Neural cell (in vitro differentiated cells): Measurements from ENCODE around the gene FAM3D. TPM values are rescaled to one million over a fixed set of nuclear protein-coding genes. Genes with fewer than 3 reads are reported as not detected.

Source experiments
- H2AFZ ChIP-seq: fragments of 200-600, 300-800 bp; sonication (generic), shearing (Covaris generic); 2 replicates; pipeline ENCODE4 v1.6.0; 2014; ENCODE audit warnings: low read depth, mild to moderate bottlenecking, antibody characterized with exemption, low read length, moderate library complexity
- H3F3A ChIP-seq: fragments of 200-600 bp; shearing (Covaris generic); 2 replicates; pipeline ENCODE4 v1.6.1; 2016; ENCODE audit warnings: mild to moderate bottlenecking, moderate library complexity, mixed read lengths, antibody characterized with exemption, low read length; ENCODE audit not compliant: insufficient read depth, poor library complexity, severe bottlenecking
- H3K27ac ChIP-seq: fragments of 200-600, 300-800 bp; sonication (generic), shearing (Covaris generic); 2 replicates; pipeline ENCODE4 v1.5.1; 2014; ENCODE audit warnings: mild to moderate bottlenecking, low read length, moderate library complexity
- H3K27me3 ChIP-seq: fragments of 300-800, 200-600 bp; sonication (generic), shearing (Covaris generic); 2 replicates; pipeline ENCODE4 v1.6.0; 2014; ENCODE audit warnings: mild to moderate bottlenecking, low read depth, low read length, moderate library complexity; ENCODE audit not compliant: insufficient read depth
- H3K36me3 ChIP-seq: fragments of 300-800, 200-600 bp; sonication (generic), shearing (Covaris generic); 2 replicates; pipeline ENCODE4 v1.5.1; 2014; ENCODE audit warnings: mild to moderate bottlenecking, antibody characterized with exemption, low read length, moderate library complexity; ENCODE audit not compliant: insufficient read depth
- H3K4me2 ChIP-seq: fragments of 300-800, 200-600 bp; sonication (generic), shearing (Covaris generic); 2 replicates; pipeline ENCODE4 v1.6.0; 2014; ENCODE audit warnings: mild to moderate bottlenecking, low read length
- H3K4me3 ChIP-seq: fragments of 300-800, 200-600 bp; sonication (generic), shearing (Covaris generic); 2 replicates; pipeline ENCODE4 v1.5.1; 2014; ENCODE audit warnings: mild to moderate bottlenecking, low read length, moderate library complexity
- H3K79me2 ChIP-seq: fragments of 200-600 bp; shearing (Covaris generic); replicated peaks from 2 replicates; pipeline ENCODE4 v1.6.0; 2014; ENCODE audit warnings: mild to moderate bottlenecking, low read length, moderate library complexity; ENCODE audit not compliant: insufficient read depth
- H3K9ac ChIP-seq: fragments of 300-800, 200-600 bp; sonication (generic), shearing (Covaris generic); 2 replicates; pipeline ENCODE4 v1.6.1; 2016; ENCODE audit warnings: mild to moderate bottlenecking, low read length, mixed read lengths
- H3K9me2 ChIP-seq: fragments of 200-600 bp; shearing (Covaris generic); 2 replicates; pipeline ENCODE4 v1.6.1; 2016; ENCODE audit warnings: mild to moderate bottlenecking, low read length, mixed read lengths; ENCODE audit not compliant: insufficient read depth
- H3K9me3 ChIP-seq: fragments of 200-600, 300-800 bp; sonication (generic), shearing (Covaris generic); 2 replicates; pipeline ENCODE4 v1.6.1; 2016; ENCODE audit warnings: mild to moderate bottlenecking, mixed run types, low read length, moderate library complexity, mixed read lengths
- H4K20me1 ChIP-seq: fragments of 200-600 bp; shearing (Covaris generic); 2 replicates; pipeline ENCODE4 v1.6.1; 2016; ENCODE audit warnings: mild to moderate bottlenecking, mixed run types; ENCODE audit not compliant: insufficient read depth
- EP300 ChIP-seq: fragments of 450-650 bp; conservative IDR thresholded peaks from 2 replicates; pipeline ENCODE4 v1.6.1; 2014; ENCODE audit warnings: antibody characterized with exemption, mild to moderate bottlenecking, moderate library complexity; ENCODE audit not compliant: poor library complexity, severe bottlenecking
- EZH2 ChIP-seq: fragments of 200-600, 300-800 bp; shearing (Covaris generic), sonication (generic); IDR thresholded peaks from 2 replicates; pipeline ENCODE4 v1.6.1; 2014; ENCODE audit warnings: antibody characterized with exemption, low read length, borderline replicate concordance, mild to moderate bottlenecking; ENCODE audit not compliant: insufficient read depth, poor library complexity, severe bottlenecking
- MXI1 ChIP-seq: fragments of 450-650 bp; conservative IDR thresholded peaks from 2 replicates; pipeline ENCODE4 v1.6.1; 2014; ENCODE audit warnings: antibody characterized with exemption, mild to moderate bottlenecking; ENCODE audit not compliant: poor library complexity, severe bottlenecking
- POLR2AphosphoS5 ChIP-seq: IDR thresholded peaks from 2 replicates; pipeline ENCODE4 v1.6.1; 2012
- RAD21 ChIP-seq: fragments of 450-650 bp; conservative IDR thresholded peaks from 2 replicates; pipeline ENCODE4 v1.6.1; 2014; ENCODE audit warnings: antibody characterized with exemption, mild to moderate bottlenecking, moderate library complexity
- REST ChIP-seq: IDR thresholded peaks from 2 replicates; pipeline ENCODE4 v1.6.1; 2012; ENCODE audit warnings: borderline replicate concordance
- SMC3 ChIP-seq: fragments of 450-650 bp; conservative IDR thresholded peaks from 2 replicates; pipeline ENCODE4 v1.6.1; 2014; ENCODE audit warnings: antibody characterized with exemption, mild to moderate bottlenecking, moderate library complexity; ENCODE audit not compliant: poor library complexity
- TAF1 ChIP-seq: IDR thresholded peaks from 2 replicates; pipeline ENCODE4 v1.6.1; 2012; ENCODE audit warnings: low read depth
- polyA plus RNA-seq: library from polyadenylated mRNA; depleted of rRNA; stranded (reverse); fragments of >200 nt; gene quantifications from 2 replicates; pipeline ENCODE4 v1.2.3, GENCODE V29; 2014
- TF ChIP-seq, protein P1 (sequence below): fragments of 450-650 bp; IDR thresholded peaks from 2 replicates; pipeline ENCODE4 v1.5.1; 2014; ENCODE audit warnings: antibody characterized with exemption, mild to moderate bottlenecking, moderate library complexity; ENCODE audit not compliant: poor library complexity, severe bottlenecking

Gene FAM3D
- polyA plus RNA-seq, 1 donor from 2014 or later, result not detected

DNA sequence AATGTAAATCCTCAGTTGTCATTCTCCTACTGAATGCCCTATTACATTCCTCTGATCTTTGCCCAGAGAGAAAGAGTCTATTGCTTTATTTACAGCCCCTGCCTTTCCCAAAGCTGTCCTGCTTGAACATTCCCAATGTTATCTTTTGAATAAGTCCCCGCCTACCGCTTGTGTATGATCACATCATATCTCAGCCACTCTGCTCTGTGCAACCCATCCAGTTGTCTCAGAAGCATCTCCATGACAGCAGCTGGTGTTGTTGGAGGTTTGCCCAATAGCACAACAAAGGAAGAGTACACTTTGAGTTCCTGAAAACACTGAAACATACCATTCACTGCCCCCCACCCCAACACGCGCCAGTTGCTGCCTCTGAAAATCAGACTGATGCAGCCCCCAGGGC, 22.0 kb upstream of the FAM3D start:
- H3F3A ChIP-seq, result no peaks in the 10 kb centered on the region
- no peaks in the 10 kb centered on the region for H3K9me2 ChIP-seq
- H3K9ac ChIP-seq, result no peak overlapping the region
- TF ChIP-seq REST (no peak), RAD21 (no peak), EP300 (no peak), SMC3 (no peak), EZH2 (no peak), TAF1 (no peak), MXI1 (no peak), POLR2AphosphoS5 (no peak)
- TF ChIP-seq, protein P1, sequence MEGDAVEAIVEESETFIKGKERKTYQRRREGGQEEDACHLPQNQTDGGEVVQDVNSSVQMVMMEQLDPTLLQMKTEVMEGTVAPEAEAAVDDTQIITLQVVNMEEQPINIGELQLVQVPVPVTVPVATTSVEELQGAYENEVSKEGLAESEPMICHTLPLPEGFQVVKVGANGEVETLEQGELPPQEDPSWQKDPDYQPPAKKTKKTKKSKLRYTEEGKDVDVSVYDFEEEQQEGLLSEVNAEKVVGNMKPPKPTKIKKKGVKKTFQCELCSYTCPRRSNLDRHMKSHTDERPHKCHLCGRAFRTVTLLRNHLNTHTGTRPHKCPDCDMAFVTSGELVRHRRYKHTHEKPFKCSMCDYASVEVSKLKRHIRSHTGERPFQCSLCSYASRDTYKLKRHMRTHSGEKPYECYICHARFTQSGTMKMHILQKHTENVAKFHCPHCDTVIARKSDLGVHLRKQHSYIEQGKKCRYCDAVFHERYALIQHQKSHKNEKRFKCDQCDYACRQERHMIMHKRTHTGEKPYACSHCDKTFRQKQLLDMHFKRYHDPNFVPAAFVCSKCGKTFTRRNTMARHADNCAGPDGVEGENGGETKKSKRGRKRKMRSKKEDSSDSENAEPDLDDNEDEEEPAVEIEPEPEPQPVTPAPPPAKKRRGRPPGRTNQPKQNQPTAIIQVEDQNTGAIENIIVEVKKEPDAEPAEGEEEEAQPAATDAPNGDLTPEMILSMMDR, result no peak
- no peak overlapping the region for H3K27ac ChIP-seq
- H3K79me2 ChIP-seq, result no peaks in the 10 kb centered on the region
- no peak overlapping the region for H3K4me3 ChIP-seq
- H3K9me3 ChIP-seq, result peaks cover 2% of the 10 kb centered on the region
- H4K20me1 ChIP-seq, result no peaks in the 10 kb centered on the region
- H3K36me3 ChIP-seq, result no peaks in the 10 kb centered on the region
- no peaks in the 10 kb centered on the region for H3K27me3 ChIP-seq
- no peak overlapping the region for H2AFZ ChIP-seq
- no peak overlapping the region for H3K4me2 ChIP-seq

- TF ChIP-seq POLR2AphosphoS5 (no peak), MXI1 (no peak), SMC3 (no peak), EZH2 (no peak), EP300 (no peak), RAD21 (no peak), REST (no peak), TAF1 (no peak)
- TF ChIP-seq, protein P1, result no peak
- no peaks in the 10 kb centered on the region for H4K20me1 ChIP-seq
- no peak overlapping the region for H3K4me3 ChIP-seq
- H3K27me3 ChIP-seq, result no peaks in the 10 kb centered on the region
- H3K9ac ChIP-seq, result no peak overlapping the region
- H3K79me2 ChIP-seq, result no peaks in the 10 kb centered on the region
- no peaks in the 10 kb centered on the region for H3K9me2 ChIP-seq
- H3K36me3 ChIP-seq, result no peaks in the 10 kb centered on the region
- no peak overlapping the region for H3K27ac ChIP-seq
- H2AFZ ChIP-seq, result no peak overlapping the region
- peaks cover 2% of the 10 kb centered on the region for H3K9me3 ChIP-seq
- no peaks in the 10 kb centered on the region for H3F3A ChIP-seq
- no peak overlapping the region for H3K4me2 ChIP-seq
Measured at GRCh38 chr3:58686847-58687246, 20.3 kb upstream of the FAM3D start.
